ENCODE data around the gene FBN1. TPM values are rescaled to one million over a fixed set of nuclear protein-coding genes. Genes with fewer than 3 reads are reported as not detected.

The FBN1 gene
- total and polyA plus RNA-seq, 2 experiments from 2014 or later: 1.9 to 3.8 TPM

DNA sequence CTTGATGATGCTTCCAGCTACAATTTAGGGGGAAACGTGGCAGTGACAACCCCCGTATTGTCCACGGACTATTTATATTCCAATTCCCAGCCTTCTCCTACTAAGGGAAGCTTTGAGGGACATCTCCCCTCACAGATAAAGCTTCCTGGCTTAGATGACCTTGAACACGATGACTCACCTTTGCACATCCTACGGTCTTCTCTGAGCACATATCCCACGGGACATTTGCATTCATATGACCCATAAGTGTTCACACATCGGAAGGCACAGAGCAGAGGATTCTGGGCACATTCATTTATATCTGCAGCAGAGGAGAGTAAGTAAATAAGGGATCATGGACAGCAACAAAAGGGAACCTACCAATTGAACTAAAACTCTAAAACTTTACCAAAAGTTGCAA lies 212.8 kb downstream of the FBN1 start (continued):
- TF ChIP-seq, protein P1, sequence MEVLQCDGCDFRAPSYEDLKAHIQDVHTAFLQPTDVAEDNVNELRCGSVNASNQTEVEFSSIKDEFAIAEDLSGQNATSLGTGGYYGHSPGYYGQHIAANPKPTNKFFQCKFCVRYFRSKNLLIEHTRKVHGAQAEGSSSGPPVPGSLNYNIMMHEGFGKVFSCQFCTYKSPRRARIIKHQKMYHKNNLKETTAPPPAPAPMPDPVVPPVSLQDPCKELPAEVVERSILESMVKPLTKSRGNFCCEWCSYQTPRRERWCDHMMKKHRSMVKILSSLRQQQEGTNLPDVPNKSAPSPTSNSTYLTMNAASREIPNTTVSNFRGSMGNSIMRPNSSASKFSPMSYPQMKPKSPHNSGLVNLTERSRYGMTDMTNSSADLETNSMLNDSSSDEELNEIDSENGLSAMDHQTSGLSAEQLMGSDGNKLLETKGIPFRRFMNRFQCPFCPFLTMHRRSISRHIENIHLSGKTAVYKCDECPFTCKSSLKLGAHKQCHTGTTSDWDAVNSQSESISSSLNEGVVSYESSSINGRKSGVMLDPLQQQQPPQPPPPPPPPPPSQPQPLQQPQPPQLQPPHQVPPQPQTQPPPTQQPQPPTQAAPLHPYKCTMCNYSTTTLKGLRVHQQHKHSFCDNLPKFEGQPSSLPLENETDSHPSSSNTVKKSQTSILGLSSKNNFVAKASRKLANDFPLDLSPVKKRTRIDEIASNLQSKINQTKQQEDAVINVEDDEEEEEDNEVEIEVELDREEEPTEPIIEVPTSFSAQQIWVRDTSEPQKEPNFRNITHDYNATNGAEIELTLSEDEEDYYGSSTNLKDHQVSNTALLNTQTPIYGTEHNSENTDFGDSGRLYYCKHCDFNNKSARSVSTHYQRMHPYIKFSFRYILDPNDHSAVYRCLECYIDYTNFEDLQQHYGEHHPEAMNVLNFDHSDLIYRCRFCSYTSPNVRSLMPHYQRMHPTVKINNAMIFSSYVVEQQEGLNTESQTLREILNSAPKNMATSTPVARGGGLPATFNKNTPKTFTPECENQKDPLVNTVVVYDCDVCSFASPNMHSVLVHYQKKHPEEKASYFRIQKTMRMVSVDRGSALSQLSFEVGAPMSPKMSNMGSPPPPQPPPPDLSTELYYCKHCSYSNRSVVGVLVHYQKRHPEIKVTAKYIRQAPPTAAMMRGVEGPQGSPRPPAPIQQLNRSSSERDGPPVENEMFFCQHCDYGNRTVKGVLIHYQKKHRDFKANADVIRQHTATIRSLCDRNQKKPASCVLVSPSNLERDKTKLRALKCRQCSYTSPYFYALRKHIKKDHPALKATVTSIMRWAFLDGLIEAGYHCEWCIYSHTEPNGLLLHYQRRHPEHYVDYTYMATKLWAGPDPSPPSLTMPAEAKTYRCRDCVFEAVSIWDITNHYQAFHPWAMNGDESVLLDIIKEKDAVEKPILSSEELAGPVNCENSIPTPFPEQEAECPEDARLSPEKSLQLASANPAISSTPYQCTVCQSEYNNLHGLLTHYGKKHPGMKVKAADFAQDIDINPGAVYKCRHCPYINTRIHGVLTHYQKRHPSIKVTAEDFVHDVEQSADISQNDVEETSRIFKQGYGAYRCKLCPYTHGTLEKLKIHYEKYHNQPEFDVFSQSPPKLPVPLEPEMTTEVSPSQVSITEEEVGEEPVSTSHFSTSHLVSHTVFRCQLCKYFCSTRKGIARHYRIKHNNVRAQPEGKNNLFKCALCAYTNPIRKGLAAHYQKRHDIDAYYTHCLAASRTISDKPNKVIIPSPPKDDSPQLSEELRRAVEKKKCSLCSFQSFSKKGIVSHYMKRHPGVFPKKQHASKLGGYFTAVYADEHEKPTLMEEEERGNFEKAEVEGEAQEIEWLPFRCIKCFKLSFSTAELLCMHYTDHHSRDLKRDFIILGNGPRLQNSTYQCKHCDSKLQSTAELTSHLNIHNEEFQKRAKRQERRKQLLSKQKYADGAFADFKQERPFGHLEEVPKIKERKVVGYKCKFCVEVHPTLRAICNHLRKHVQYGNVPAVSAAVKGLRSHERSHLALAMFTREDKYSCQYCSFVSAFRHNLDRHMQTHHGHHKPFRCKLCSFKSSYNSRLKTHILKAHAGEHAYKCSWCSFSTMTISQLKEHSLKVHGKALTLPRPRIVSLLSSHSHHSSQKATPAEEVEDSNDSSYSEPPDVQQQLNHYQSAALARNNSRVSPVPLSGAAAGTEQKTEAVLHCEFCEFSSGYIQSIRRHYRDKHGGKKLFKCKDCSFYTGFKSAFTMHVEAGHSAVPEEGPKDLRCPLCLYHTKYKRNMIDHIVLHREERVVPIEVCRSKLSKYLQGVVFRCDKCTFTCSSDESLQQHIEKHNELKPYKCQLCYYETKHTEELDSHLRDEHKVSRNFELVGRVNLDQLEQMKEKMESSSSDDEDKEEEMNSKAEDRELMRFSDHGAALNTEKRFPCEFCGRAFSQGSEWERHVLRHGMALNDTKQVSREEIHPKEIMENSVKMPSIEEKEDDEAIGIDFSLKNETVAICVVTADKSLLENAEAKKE (CRISPR knock-in tag; IDR thresholded peaks at IDR 0.05): no peak

DNA sequence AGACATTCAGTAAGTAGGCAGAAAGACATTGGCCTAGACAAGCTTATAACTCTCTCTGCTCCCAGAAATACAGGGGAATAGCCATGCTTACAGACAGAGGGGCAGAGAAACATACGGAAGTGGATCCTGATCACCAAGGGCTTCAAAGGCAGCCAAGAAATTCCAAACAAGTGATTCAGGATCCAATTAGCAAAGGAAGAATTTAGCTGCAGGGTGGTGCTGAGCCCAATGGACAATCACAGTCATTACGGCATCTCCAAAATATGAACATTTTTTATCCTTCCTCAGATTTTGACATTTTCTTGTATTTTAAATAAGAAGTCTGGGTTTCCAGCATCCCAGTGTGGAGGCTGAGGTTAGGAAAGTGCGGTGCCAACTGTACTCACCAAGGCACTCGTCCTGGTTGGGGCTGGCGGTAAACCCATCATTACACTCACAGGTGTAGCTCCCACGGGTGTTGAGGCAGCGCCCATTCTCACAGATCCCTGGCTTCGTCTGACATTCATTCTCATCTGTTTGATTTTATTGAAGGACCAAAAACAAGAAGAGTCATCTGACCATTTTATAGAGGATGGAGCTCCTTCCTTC lies 217.5 kb downstream of the FBN1 start:
- peaks cover 4% of the 10 kb centered on the region; the same call in 1 of the 2 replicates for H3K4me1 ChIP-seq (ENCODE audit: insufficient read depth)
- H3K27ac ChIP-seq (ENCODE audit: low read depth): no peak overlapping the region
- no peak overlapping the region for H3K4me3 Mint-ChIP-seq
- no peaks in the 10 kb centered on the region for H3K36me3 Mint-ChIP-seq (ENCODE audit: low read depth)
- no peaks in the 10 kb centered on the region for H3K27me3 Mint-ChIP-seq (ENCODE audit: insufficient read depth, low read depth, poor library complexity)
- H3K79me2 ChIP-seq (replicated peaks; ENCODE audit: insufficient read depth): no peaks in the 10 kb centered on the region
- no peaks in the 10 kb centered on the region for H3F3A ChIP-seq (replicated peaks; ENCODE audit: low read depth)
- H3K36me3 ChIP-seq (ENCODE audit: insufficient read depth): no peaks in the 10 kb centered on the region; the same call in 1 of the 2 replicates
- no peaks in the 10 kb centered on the region for H3K9me3 Mint-ChIP-seq
- no peaks in the 10 kb centered on the region for H4K20me1 ChIP-seq (replicated peaks; ENCODE audit: insufficient read depth)
- H3K4me1 Mint-ChIP-seq: no peaks in the 10 kb centered on the region
- no peak overlapping the region for H3K4me2 ChIP-seq
- ATAC-seq (no peak), DNase-seq (ENCODE audit: low spot score) (no peak)
- no peaks in the 10 kb centered on the region for H3K27me3 ChIP-seq (ENCODE audit: insufficient read depth)
- no peak overlapping the region for H3K4me3 ChIP-seq
- TF ChIP-seq, protein P1 (CRISPR knock-in tag; IDR thresholded peaks at IDR 0.05): no peak
- TF ChIP-seq POLR2AphosphoS5 (IDR thresholded peaks at IDR 0.05; ENCODE audit: low read depth): no peak
- TF ChIP-seq, protein P2, sequence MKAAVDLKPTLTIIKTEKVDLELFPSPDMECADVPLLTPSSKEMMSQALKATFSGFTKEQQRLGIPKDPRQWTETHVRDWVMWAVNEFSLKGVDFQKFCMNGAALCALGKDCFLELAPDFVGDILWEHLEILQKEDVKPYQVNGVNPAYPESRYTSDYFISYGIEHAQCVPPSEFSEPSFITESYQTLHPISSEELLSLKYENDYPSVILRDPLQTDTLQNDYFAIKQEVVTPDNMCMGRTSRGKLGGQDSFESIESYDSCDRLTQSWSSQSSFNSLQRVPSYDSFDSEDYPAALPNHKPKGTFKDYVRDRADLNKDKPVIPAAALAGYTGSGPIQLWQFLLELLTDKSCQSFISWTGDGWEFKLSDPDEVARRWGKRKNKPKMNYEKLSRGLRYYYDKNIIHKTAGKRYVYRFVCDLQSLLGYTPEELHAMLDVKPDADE (IDR thresholded peaks at IDR 0.05): no peak
- H2AFZ ChIP-seq: no peak overlapping the region
- H3K9me2 ChIP-seq (ENCODE audit: insufficient read depth): peaks cover 8% of the 10 kb centered on the region; the same call in 1 of the 2 replicates
- H3K27ac Mint-ChIP-seq: no peak overlapping the region
